Transverse colon (tissue), 4 donors: ENCODE measurements around the gene NME3.

Source experiments
- CTCF ChIP-seq, 5 experiments: fragments of 200-600 bp in 3 of 5; fragments of 450-650 bp in 2 of 5; sonication (generic) in 3 of 5; IDR thresholded peaks; 1 replicate in 2 of 5; 2 replicates in 3 of 5; pipeline ENCODE4 v1.5.1; 2016 to 2017; ENCODE audit warnings: antibody characterized with exemption in 5 of 5, inconsistent platforms in 3 of 5, mild to moderate bottlenecking in 2 of 5, moderate library complexity in 1 of 5
- POLR2A ChIP-seq: fragments of 450-650 bp; IDR thresholded peaks from one replicate; pipeline ENCODE4 v1.6.1; 2016; ENCODE audit warnings: antibody characterized with exemption, mild to moderate bottlenecking, moderate library complexity
- POLR2AphosphoS5 ChIP-seq, 3 donors: sonication (generic); formaldehyde crosslinking; IDR thresholded peaks; one replicate each; pipeline ENCODE4 v1.6.1; 2016; ENCODE audit warnings: antibody characterized with exemption in 3 of 3

DNA sequence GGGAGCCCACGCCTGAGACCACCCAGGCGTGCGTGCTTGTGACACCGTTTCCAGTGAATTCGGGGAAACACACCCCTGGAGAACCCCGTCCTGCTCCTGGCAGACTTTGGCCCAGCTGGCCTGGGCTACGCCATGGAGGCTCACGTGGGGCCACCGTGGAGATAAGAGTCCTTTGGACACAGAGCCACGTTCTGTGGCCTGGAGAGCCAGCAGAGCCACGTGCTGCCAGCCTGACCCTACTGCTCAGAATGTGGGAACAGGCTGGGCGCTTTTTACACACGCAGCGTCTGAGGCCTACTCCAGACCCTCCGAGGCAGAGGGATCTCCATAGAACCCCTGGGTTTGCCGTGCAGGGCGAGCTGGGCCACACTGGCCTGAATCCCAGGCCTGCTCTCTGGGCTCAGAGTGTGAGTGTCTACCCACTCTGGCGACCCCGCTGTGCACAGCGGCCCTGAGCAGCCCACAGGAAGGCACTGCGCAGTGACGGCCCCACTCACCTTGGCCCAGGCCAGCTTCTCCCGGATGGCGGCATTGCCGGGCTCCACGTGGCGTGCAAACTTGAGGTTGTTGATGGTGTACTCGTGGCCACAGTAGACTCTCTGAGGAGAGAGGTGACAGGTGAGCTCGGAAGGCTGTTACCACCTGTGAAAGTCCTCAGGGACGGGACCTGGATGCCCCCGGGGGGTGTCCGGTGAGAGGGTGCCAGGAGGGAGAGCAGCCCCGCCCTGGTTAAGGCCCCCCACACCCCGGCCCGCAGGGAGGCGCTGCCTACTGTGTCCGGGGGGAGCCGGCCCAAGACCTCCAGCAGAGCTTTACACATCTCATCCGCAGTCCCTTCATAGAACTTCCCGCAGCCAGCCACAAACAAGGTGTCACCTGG, 45.3 kb upstream of the NME3 start:
- TF ChIP-seq CTCF (IDR thresholded peaks at IDR 0.05): no peak
- TF ChIP-seq POLR2A: no peak
- no peak for TF ChIP-seq POLR2AphosphoS5 (IDR thresholded peaks at IDR 0.05)
